NB4 (cell line): Measurements from ENCODE around the gene CPNE4.

ENCODE experiments used
- CTCF ChIP-seq: IDR thresholded peaks from one replicate; pipeline ENCODE4 v1.5.1; 2012; ENCODE audit warnings: low read depth, low read length
- MAX ChIP-seq: IDR thresholded peaks from 2 replicates; pipeline ENCODE4 v1.6.1; 2011; ENCODE audit warnings: low read depth, low read length
- MYC ChIP-seq: IDR thresholded peaks from 2 replicates; pipeline ENCODE4 v1.6.1; 2011; ENCODE audit warnings: low read depth, low read length
- POLR2A ChIP-seq: IDR thresholded peaks from 2 replicates; pipeline ENCODE4 v1.6.1; 2011; ENCODE audit warnings: mild to moderate bottlenecking; ENCODE audit not compliant: insufficient read length; ENCODE audit errors: extremely low read depth

DNA sequence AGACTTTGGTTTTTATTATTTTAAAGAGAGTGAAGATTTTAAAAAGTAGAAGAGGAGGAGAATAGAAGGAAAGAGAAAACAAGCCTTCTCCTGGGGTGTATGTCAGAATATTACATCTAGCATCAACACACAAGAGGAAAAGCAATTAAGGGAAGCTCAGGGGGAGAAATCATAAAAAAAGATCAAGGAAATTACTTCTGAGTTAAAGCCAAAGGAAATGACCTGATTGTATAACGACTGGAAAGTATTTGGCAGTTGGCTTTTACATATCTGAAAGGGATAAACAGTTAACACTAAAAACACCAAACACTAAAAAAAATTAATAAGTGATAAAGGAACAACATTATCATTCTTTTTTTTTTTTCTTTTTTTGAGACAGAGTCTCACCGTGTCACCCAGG lies 58.4 kb downstream of the CPNE4 start:
- TF ChIP-seq CTCF = no peak
- TF ChIP-seq POLR2A = no peak
- TF ChIP-seq MAX = no peak
- TF ChIP-seq MYC = no peak
